Measurements from ENCODE around the gene UNC45B.
"Not testable (repeated sequence)": the region's sequence is repeated elsewhere in the genome, so short reads cannot be mapped to it uniquely, and the experiment has no call there.

UNC45B gene

GRCh38 chr17:35147375-35147905 lies at the start of gene UNC45B:
UNC45B (plus strand) TSS chr17:35147817; CDS start chr17:35148264, 447 bp downstream.
- Mint-ChIP-seq H3K36me3 (no peaks in the 10 kb centered on the region), H3K27ac (no peak within 1 kb of the TSS), H3K9me3 (no peaks in the 10 kb centered on the region), H3K27me3 (peaks cover 43% of the 10 kb centered on the region), H3K4me1 (peaks cover 6% of the 10 kb centered on the region), H3K4me3 (no peak within 1 kb of the TSS)
- DNase-seq = no peak
- CTCF ChIA-PET = no interaction called here

- CTCF ChIA-PET = interaction anchor here (1.5 kb wide), 1 partner anchor 10 kb away, joined by 3 read pairs; no protein-coding TSS in a partner anchor
- peaks cover 29% of the 10 kb centered on the region for H3K36me3 Mint-ChIP-seq
- H3K27ac Mint-ChIP-seq = no peak overlapping the region
- no peaks in the 10 kb centered on the region for H3K27me3 Mint-ChIP-seq
- no peak for DNase-seq
- no peaks in the 10 kb centered on the region for H3K4me1 Mint-ChIP-seq
- H3K9me3 Mint-ChIP-seq = no peaks in the 10 kb centered on the region
- H3K4me3 Mint-ChIP-seq = no peak overlapping the region
Measured at GRCh38 chr17:35099908-35100307, 47.7 kb upstream of the UNC45B start.

GRCh38 chr17:35101036-35101435 lies 46.6 kb upstream of the UNC45B start:
- no peak for DNase-seq
- Mint-ChIP-seq H3K4me1 (no peaks in the 10 kb centered on the region), H3K27ac (no peak overlapping the region), H3K36me3 (peaks cover 39% of the 10 kb centered on the region), H3K4me3 (no peak overlapping the region), H3K9me3 (no peaks in the 10 kb centered on the region), H3K27me3 (no peaks in the 10 kb centered on the region)
- CTCF ChIA-PET = no interaction called here

- Mint-ChIP-seq H3K9me3 (no peaks in the 10 kb centered on the region), H3K4me3 (no peak overlapping the region), H3K36me3 (peaks cover 45% of the 10 kb centered on the region), H3K27me3 (no peaks in the 10 kb centered on the region), H3K4me1 (no peaks in the 10 kb centered on the region), H3K27ac (no peak overlapping the region)
- DNase-seq = no peak
- CTCF ChIA-PET = interaction anchor here (1.7 kb wide), 1 partner anchor 103 kb away, joined by 4 read pairs; no protein-coding TSS in a partner anchor
Measured at GRCh38 chr17:35101725-35102124, 45.9 kb upstream of the UNC45B start.

- Mint-ChIP-seq H3K9me3 (no peaks in the 10 kb centered on the region), H3K27me3 (no peaks in the 10 kb centered on the region), H3K27ac (no peak overlapping the region), H3K4me3 (no peak overlapping the region), H3K36me3 (peaks cover 45% of the 10 kb centered on the region), H3K4me1 (no peaks in the 10 kb centered on the region)
- no peak for DNase-seq
- CTCF ChIA-PET = interaction anchor here (1.1 to 1.7 kb wide), 2 partner anchors 13 to 104 kb away, joined by 4 to 6 read pairs; no protein-coding TSS in a partner anchor
Measured at GRCh38 chr17:35103271-35103670, 44.3 kb upstream of the UNC45B start.

GRCh38 chr17:35104844-35105450 lies 42.7 kb upstream of the UNC45B start:
- no peak for DNase-seq
- H3K4me3 Mint-ChIP-seq = no peak overlapping the region
- no peaks in the 10 kb centered on the region for H3K27me3 Mint-ChIP-seq
- no peaks in the 10 kb centered on the region for H3K9me3 Mint-ChIP-seq
- CTCF ChIA-PET = interaction anchor here (1.2 kb wide), 1 partner anchor 15 kb away, joined by 3 read pairs; no protein-coding TSS in a partner anchor
- H3K36me3 Mint-ChIP-seq = peaks cover 34% of the 10 kb centered on the region
- no peak overlapping the region for H3K27ac Mint-ChIP-seq
- peaks cover 2% of the 10 kb centered on the region for H3K4me1 Mint-ChIP-seq

GRCh38 chr17:35110791-35111190 lies 36.8 kb upstream of the UNC45B start:
- H3K9me3 Mint-ChIP-seq, H3K4me1 Mint-ChIP-seq, DNase-seq, H3K27me3 Mint-ChIP-seq, H3K4me3 Mint-ChIP-seq, H3K27ac Mint-ChIP-seq, CTCF ChIA-PET: not testable (repeated sequence)
- H3K36me3 Mint-ChIP-seq = peaks cover 21% of the 10 kb centered on the region

- Mint-ChIP-seq H3K4me3 (no peak overlapping the region), H3K36me3 (peaks cover 30% of the 10 kb centered on the region), H3K27ac (peak overlapping the region; percentile 38), H3K27me3 (peaks cover 6% of the 10 kb centered on the region), H3K9me3 (no peaks in the 10 kb centered on the region), H3K4me1 (peaks cover 37% of the 10 kb centered on the region)
- CTCF ChIA-PET = interaction anchor here (0.6 to 7.2 kb wide), 2 partner anchors 120 to 926 kb away, joined by 3 to 114 read pairs; no protein-coding TSS in a partner anchor
- no peak for DNase-seq
Measured at GRCh38 chr17:35116845-35117244, 30.8 kb upstream of the UNC45B start.

GRCh38 chr17:35117984-35118383 lies 29.6 kb upstream of the UNC45B start:
- Mint-ChIP-seq H3K27ac (peak overlapping the region; percentile 87), H3K36me3 (peaks cover 24% of the 10 kb centered on the region)
- peak; percentile 56 for DNase-seq

GRCh38 chr17:35119370-35120165 lies 28.0 kb upstream of the UNC45B start, which contains the start of gene RAD51D:
RAD51D (minus strand) TSS chr17:35119860; CDS start chr17:35119613, 247 bp downstream.
- H3K4me1 Mint-ChIP-seq = peaks cover 37% of the 10 kb centered on the region
- peak within 1 kb of the TSS; percentile 91 for H3K27ac Mint-ChIP-seq
- H3K9me3 Mint-ChIP-seq = no peaks in the 10 kb centered on the region
- peaks cover 22% of the 10 kb centered on the region for H3K36me3 Mint-ChIP-seq
- CTCF ChIA-PET = interaction anchor here (0.6 to 7.2 kb wide), 42 partner anchors 9 to 918 kb away, joined by 3 to 114 read pairs (median 4); partner anchors contain the start of gene RFFL
- peak; percentile 85 for DNase-seq
- peaks cover 9% of the 10 kb centered on the region for H3K27me3 Mint-ChIP-seq
- H3K4me3 Mint-ChIP-seq = peak within 1 kb of the TSS; percentile 90

More at GRCh38 chr17:35117984-35118383, 29.6 kb upstream of the UNC45B start:
- peak overlapping the region; percentile 90 for H3K4me3 Mint-ChIP-seq
- H3K4me1 Mint-ChIP-seq = peaks cover 37% of the 10 kb centered on the region
- H3K27me3 Mint-ChIP-seq = peaks cover 9% of the 10 kb centered on the region
- CTCF ChIA-PET = interaction anchor here (0.7 to 7.2 kb wide), 12 partner anchors 10 to 576 kb away, joined by 3 to 114 read pairs (median 6); partner anchors contain the start of genes CCT6B and ZNF830
- H3K9me3 Mint-ChIP-seq = no peaks in the 10 kb centered on the region

GRCh38 chr17:35121315-35121714 lies 26.3 kb upstream of the UNC45B start, which contains the start of gene FNDC8:
FNDC8 (plus strand) TSS chr17:35121615; CDS start chr17:35121694, 79 bp downstream.
- CTCF ChIA-PET = interaction anchor here (0.7 to 7.2 kb wide), 3 partner anchors 124 to 626 kb away, joined by 3 to 114 read pairs (median 3); no protein-coding TSS in a partner anchor
- peaks cover 9% of the 10 kb centered on the region for H3K27me3 Mint-ChIP-seq
- H3K4me3 Mint-ChIP-seq = peak within 1 kb of the TSS; percentile 39
- peaks cover 14% of the 10 kb centered on the region for H3K36me3 Mint-ChIP-seq
- H3K27ac Mint-ChIP-seq = peak within 1 kb of the TSS; percentile 67
- DNase-seq = no peak
- no peaks in the 10 kb centered on the region for H3K9me3 Mint-ChIP-seq
- H3K4me1 Mint-ChIP-seq = peaks cover 33% of the 10 kb centered on the region

- Mint-ChIP-seq H3K27me3 (no peaks in the 10 kb centered on the region), H3K4me1 (no peaks in the 10 kb centered on the region), H3K36me3 (peaks cover 19% of the 10 kb centered on the region), H3K4me3 (no peak overlapping the region), H3K9me3 (no peaks in the 10 kb centered on the region), H3K27ac (no peak overlapping the region)
- no peak for DNase-seq
- CTCF ChIA-PET = interaction anchor here (1.1 to 2.7 kb wide), 3 partner anchors 9 to 621 kb away, joined by 3 to 14 read pairs (median 3); partner anchors contain the start of gene RAD51D
Measured at GRCh38 chr17:35127751-35128514, 19.7 kb upstream of the UNC45B start.
